ENCODE measurements around the gene C16orf74.

C16orf74 gene

GRCh38 chr16:85774811-85775210 lies 23.9 kb upstream of the C16orf74 start:
- no peak for DNase-seq (ENCODE audit: low read depth in 2 of 2)

GRCh38 chr16:85774136-85774535 lies 23.2 kb upstream of the C16orf74 start:
- DNase-seq (ENCODE audit: low read depth in 2 of 2), result no peak

GRCh38 chr16:85773044-85773443 lies 22.1 kb upstream of the C16orf74 start:
- no peak for DNase-seq (ENCODE audit: low read depth in 2 of 2)

GRCh38 chr16:85770741-85771140 lies 19.8 kb upstream of the C16orf74 start:
- no peak for DNase-seq (ENCODE audit: low read depth in 2 of 2)

- no peak for DNase-seq (ENCODE audit: low read depth in 2 of 2)
Observed at GRCh38 chr16:85768199-85768598, 17.3 kb upstream of the C16orf74 start.

- DNase-seq (ENCODE audit: low read depth in 2 of 2), result no peak
Observed at GRCh38 chr16:85767531-85767930, 16.6 kb upstream of the C16orf74 start.

- DNase-seq (ENCODE audit: low read depth in 2 of 2), result no peak
Observed at GRCh38 chr16:85765767-85766166, 14.9 kb upstream of the C16orf74 start.

- DNase-seq (ENCODE audit: low read depth in 2 of 2), result no peak
Observed at GRCh38 chr16:85765211-85765610, 14.3 kb upstream of the C16orf74 start.

- DNase-seq (ENCODE audit: low read depth in 2 of 2), result no peak
Observed at GRCh38 chr16:85763616-85764015, 12.7 kb upstream of the C16orf74 start.

GRCh38 chr16:85762970-85763369 lies 12.1 kb upstream of the C16orf74 start:
- DNase-seq (ENCODE audit: low read depth in 2 of 2), result no peak

GRCh38 chr16:85761861-85762260 lies 11.0 kb upstream of the C16orf74 start:
- DNase-seq (ENCODE audit: low read depth in 2 of 2), result no peak

- DNase-seq (ENCODE audit: low read depth in 2 of 2), result no peak
Observed at GRCh38 chr16:85759631-85760419, 8.9 kb upstream of the C16orf74 start.

- no peak for DNase-seq (ENCODE audit: low read depth in 2 of 2)
Observed at GRCh38 chr16:85759136-85759535, 8.2 kb upstream of the C16orf74 start.

- DNase-seq (ENCODE audit: low read depth in 2 of 2), result no peak
Observed at GRCh38 chr16:85757341-85757822, 6.5 kb upstream of the C16orf74 start.

GRCh38 chr16:85755929-85756768 lies 5.3 kb upstream of the C16orf74 start:
- DNase-seq (ENCODE audit: low read depth in 2 of 2), result no peak

GRCh38 chr16:85754413-85754812 lies 3.5 kb upstream of the C16orf74 start:
- DNase-seq (ENCODE audit: low read depth in 2 of 2), result no peak

GRCh38 chr16:85753976-85754375 lies 3.1 kb upstream of the C16orf74 start:
- no peak for DNase-seq (ENCODE audit: low read depth in 2 of 2)

GRCh38 chr16:85753559-85753958 lies 2.7 kb upstream of the C16orf74 start:
- DNase-seq (ENCODE audit: low read depth in 2 of 2), result no peak

- DNase-seq (ENCODE audit: low read depth in 2 of 2), result no peak
Observed at GRCh38 chr16:85752511-85753420, 1.9 kb upstream of the C16orf74 start.

- no peak for DNase-seq (ENCODE audit: low read depth in 2 of 2)
Observed at GRCh38 chr16:85751698-85752501, 1.0 kb upstream of the C16orf74 start.

Measured in activated CD8-positive, alpha-beta memory T cell treated with anti-CD3 and anti-CD28 coated beads for 4 hours (primary cell).